ENCODE data around the gene LCTL. TPM values are rescaled to one million over a fixed set of nuclear protein-coding genes. Genes with fewer than 3 reads are reported as not detected.

The LCTL gene
- total RNA-seq, 4 donors from 2014 or later: not detected

DNA sequence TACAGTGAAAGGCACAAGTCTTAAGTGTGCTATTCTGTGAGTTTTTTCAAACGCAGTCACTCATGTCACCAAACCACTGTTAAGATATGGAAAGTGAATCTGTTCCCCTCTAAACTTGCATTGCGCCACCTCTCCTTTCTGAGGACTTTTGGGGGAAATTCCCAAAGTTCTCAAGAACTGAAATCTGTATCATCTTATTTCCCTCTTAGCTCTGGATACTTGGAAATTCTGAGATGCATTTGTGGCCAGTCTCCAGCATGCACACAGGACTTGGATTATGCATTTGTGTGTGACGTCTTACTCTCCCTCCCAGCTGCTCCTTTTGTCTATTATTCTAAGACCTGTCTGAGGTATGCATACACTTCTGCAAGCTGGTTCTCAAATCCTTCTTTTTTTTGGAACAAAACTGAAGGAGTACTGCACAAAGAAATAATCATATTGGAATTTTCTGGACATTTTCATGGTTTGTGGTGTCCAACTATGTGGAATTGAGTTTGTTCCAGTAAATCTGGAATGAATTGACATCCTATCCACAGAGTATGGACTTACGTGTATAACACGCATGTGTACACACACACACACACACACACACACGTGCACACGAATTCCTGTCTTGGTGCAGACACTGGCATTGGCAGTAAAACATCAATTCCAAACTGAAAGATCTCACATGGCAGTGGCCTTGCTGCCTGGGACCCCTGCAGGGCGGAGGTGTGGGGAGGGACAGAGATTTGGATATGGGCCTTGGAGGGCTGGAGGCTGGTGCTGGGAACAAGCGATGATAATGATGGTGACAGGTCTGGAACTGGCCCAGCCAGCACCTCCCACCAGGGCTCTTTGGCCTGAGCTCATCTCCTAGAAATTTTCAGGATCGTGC, 8.2 kb upstream of the LCTL start:
- ATAC-seq (ENCODE audit: low FRiP score): no peak
- no peak for DNase-seq (ENCODE audit: low spot score)
- TF ChIP-seq, protein P1, sequence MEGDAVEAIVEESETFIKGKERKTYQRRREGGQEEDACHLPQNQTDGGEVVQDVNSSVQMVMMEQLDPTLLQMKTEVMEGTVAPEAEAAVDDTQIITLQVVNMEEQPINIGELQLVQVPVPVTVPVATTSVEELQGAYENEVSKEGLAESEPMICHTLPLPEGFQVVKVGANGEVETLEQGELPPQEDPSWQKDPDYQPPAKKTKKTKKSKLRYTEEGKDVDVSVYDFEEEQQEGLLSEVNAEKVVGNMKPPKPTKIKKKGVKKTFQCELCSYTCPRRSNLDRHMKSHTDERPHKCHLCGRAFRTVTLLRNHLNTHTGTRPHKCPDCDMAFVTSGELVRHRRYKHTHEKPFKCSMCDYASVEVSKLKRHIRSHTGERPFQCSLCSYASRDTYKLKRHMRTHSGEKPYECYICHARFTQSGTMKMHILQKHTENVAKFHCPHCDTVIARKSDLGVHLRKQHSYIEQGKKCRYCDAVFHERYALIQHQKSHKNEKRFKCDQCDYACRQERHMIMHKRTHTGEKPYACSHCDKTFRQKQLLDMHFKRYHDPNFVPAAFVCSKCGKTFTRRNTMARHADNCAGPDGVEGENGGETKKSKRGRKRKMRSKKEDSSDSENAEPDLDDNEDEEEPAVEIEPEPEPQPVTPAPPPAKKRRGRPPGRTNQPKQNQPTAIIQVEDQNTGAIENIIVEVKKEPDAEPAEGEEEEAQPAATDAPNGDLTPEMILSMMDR (IDR thresholded peaks at IDR 0.05): no peak

DNA sequence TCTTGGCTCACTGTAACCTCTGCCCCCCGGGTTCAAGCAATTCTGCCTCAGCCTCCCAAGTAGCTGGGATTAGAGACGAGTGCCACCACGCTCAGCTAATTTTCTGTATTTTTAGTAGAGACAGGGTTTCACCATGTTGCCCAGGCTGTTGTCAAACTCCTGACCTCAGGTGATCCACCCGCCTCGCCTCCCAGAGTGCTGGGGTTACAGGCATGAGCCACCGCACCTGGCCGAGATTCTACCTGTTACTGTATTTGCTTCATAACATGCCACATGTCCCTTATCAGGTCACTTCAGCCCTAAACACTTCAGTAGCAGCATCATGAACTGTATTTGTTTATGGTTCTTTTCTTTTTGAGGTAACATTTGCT, 7.5 kb upstream of the LCTL start:
- DNase-seq (ENCODE audit: low spot score) (no peak), ATAC-seq (ENCODE audit: low FRiP score) (no peak)
- TF ChIP-seq, protein P1 (IDR thresholded peaks at IDR 0.05): no peak

DNA sequence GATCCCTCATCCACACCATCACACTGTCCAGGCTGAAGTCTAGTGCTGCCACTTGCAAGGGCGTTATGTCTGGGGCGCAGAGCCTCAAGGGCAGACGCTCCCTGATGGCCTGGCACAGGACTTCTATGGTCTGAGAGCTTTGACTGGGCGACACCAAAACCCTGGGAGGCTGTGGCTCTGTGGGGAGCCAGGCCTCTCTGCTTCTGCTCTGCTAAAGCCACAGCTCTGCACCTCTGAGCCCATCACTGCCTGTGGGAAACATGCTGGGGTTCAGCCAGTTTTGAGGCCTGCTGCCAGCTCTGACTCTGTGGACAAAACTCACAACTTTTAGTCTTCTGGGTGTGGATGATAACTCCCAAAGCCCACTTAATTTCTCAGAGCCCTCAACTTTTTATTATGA, 6.3 kb upstream of the LCTL start:
- no peak for DNase-seq (ENCODE audit: low spot score)
- TF ChIP-seq, protein P1 (IDR thresholded peaks at IDR 0.05): no peak

DNA sequence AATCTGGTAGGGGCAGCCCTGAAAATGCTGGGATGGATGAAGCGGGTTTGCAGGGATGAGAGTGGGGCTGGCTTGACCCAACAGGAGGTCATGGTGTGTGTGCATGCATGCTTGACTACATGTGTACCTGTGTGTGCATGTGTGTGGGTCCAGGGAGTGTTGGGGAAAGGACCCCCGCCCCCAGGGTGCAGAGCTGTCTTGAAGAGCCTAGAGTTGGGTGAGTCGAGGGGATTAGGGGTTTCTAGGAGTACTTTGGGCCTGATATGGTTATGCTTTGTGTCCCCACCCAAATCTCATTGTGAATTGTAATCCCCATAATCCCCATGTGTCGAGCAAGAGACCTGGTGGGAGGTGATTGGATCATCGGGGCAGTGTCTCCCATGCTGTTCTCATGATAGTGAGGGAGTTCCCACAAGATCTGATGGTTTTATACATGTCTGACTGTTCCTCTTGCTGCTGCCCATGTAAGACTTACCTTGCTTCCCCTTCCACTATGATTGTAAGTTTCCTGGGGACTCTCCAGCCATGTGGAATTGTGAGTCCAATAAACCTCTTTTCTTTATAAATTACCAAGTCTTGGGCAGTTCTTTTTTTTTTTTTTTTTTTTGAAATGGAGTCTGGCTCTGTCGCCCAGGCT, 5.2 kb upstream of the LCTL start:
- TF ChIP-seq, protein P1 (IDR thresholded peaks at IDR 0.05): no peak
- ATAC-seq (ENCODE audit: low FRiP score) (no peak), DNase-seq (ENCODE audit: low spot score) (no peak)

More for the DNA sequence above, 6.3 kb upstream of the LCTL start:
- no peak for ATAC-seq (ENCODE audit: low FRiP score)

DNA sequence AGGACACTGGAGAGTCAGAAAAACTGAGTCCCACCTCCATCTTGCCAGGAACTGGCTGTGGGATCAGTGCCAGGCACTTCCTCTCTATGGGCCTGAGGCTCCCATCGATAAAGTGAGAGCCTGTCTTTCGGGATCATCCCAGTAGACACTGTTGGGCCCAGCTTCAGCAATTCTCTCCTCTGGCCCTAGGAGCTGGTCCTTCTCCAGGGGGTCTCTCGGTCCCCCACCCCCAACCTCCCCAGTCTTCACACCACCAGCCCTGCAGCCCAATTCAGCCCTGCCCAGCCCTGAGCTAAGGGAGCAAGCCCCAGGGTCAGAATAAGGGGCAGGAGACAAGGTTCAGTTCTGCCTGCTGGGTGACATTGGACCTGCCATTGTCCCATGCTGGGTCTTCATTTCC, 4.5 kb upstream of the LCTL start:
- TF ChIP-seq, protein P1 (IDR thresholded peaks at IDR 0.05): no peak
- ATAC-seq (ENCODE audit: low FRiP score): no peak

DNA sequence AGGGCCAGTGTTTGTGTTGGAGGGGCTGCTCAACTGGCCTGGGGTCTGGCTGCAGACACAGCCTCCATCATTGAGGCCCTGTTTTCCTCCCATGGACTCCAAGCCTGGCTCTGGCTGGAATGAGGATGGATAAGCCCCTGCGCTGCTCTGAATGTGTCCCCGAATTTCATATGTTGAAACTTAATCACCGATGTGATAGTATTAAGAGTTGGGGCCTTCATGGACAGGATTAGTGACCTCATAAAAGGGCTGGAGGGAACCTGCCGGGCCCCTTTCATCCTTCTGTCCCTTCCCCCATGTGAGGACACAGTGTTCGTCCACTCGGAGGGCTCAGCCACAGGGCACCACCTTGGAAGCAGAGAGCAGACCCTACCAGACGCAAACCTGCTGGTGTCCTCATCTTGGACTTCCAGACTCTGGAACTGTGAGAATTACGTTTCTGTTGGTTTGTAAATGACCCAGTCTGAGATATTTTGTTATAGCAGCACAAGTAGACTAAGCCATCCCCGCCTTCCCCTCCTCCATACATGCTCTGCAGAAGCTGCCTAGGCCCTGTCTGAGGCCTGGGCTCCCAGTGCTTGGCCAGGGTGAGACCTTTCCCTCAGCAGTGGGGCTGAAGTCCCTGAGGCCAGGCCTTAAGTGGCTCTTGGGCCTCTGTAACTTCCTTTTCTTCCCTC, 3.8 kb upstream of the LCTL start:
- ATAC-seq (ENCODE audit: low FRiP score) (no peak), DNase-seq (ENCODE audit: low spot score) (no peak)
- TF ChIP-seq, protein P1 (IDR thresholded peaks at IDR 0.05): no peak

More for the DNA sequence above, 4.5 kb upstream of the LCTL start:
- no peak for DNase-seq (ENCODE audit: low spot score)
